GM12878 (cell line): ENCODE results near the gene SPINT1. TPM values are rescaled to one million over a fixed set of nuclear protein-coding genes. Genes with fewer than 3 reads are reported as not detected.

Source experiments
- ATAC-seq: fragments of 200-7000 bp; cut with Tn5 transposase; 3 replicates; pipeline ENCODE4 v1.9.1; 2020; ENCODE audit warnings: mild to moderate bottlenecking, moderate library complexity
- BruUV-seq: library from RNA; stranded (reverse); fragments of 400-500 nt; replicated peaks from 2 replicates; lab custom pipeline; 2021; lab: Mats Ljungman, UMichigan
- CTCF ChIA-PET: fragments of 300-600 bp; sonication (Branson Sonifier 250); formaldehyde crosslinking; extraction: SDS; loops from one replicate; lab custom pipeline; 2021; ENCODE audit warnings: inconsistent platforms; lab: Yijun Ruan, JAX
- POLR2A ChIA-PET: fragments of 350-600 bp; formaldehyde crosslinking; extraction: SDS; loops from one replicate; lab custom pipeline; 2021; ENCODE audit warnings: inconsistent platforms; lab: Charles Lee
- RAD21 ChIA-PET: fragments of 300-600 bp; sonication (Branson Sonifier 250); formaldehyde crosslinking; loops from one replicate; lab custom pipeline; 2023; ENCODE audit warnings: antibody characterized with exemption; ENCODE audit not compliant: unreplicated experiment; lab: Charles Lee
- SMC1A ChIA-PET: fragments of 300-600 bp; sonication (Branson Sonifier 250); formaldehyde crosslinking; loops from one replicate; lab custom pipeline; 2023; ENCODE audit not compliant: unreplicated experiment, uncharacterized antibody; lab: Charles Lee
- DNase-seq: peaks from one replicate; pipeline ENCODE4 v3.0.0-alpha.2; 2011; ENCODE audit warnings: low read depth, low spot score
- FAIRE-seq: peaks from 3 replicates; lab custom pipeline; 2011; peaks lifted over from hg19 to GRCh38; lab: Jason Lieb, UNC
- H2AFZ ChIP-seq: 2 replicates; pipeline ENCODE4 v1.6.0; 2011; ENCODE audit warnings: low read depth, low read length, control low read depth; ENCODE audit not compliant: control insufficient read depth
- H3K27ac ChIP-seq: 2 replicates; pipeline ENCODE4 v1.5.1; 2011; ENCODE audit warnings: control low read depth; ENCODE audit not compliant: control insufficient read depth, insufficient read depth
- H3K27me3 ChIP-seq, 2 experiments: replicated peaks in 1 of 2; 2 replicates each; pipeline versions ENCODE4 v1.6.0 to v1.6.1; 2011; ENCODE audit warnings: low read length in 1 of 2; ENCODE audit not compliant: control insufficient read depth in 2 of 2, insufficient read depth in 2 of 2
- H3K36me3 ChIP-seq, 2 experiments: 2 replicates each; pipeline ENCODE4 v1.5.1; 2011; ENCODE audit warnings: low read length in 1 of 2; ENCODE audit not compliant: control insufficient read depth in 2 of 2, insufficient read depth in 2 of 2
- H3K4me1 ChIP-seq: 2 replicates; pipeline ENCODE4 v1.6.1; 2011; ENCODE audit warnings: mild to moderate bottlenecking, low read length, moderate library complexity, mixed read lengths; ENCODE audit not compliant: control insufficient read depth, insufficient read depth
- H3K4me2 ChIP-seq: 2 replicates; pipeline ENCODE4 v1.6.0; 2011; ENCODE audit warnings: control low read depth; ENCODE audit not compliant: control insufficient read depth, insufficient read depth
- H3K4me3 ChIP-seq: fragments of 200-600 bp; sonication (generic); 2 replicates; pipeline ENCODE4 v1.5.1; 2016
- H3K79me2 ChIP-seq: 2 replicates; pipeline ENCODE4 v1.6.0; 2011; ENCODE audit warnings: low read length; ENCODE audit not compliant: control insufficient read depth, insufficient read depth
- H3K9ac ChIP-seq: 2 replicates; pipeline ENCODE4 v1.8.0; 2011; ENCODE audit warnings: low read length, control low read depth, mixed read lengths; ENCODE audit not compliant: control insufficient read depth, insufficient read depth
- H3K9me3 ChIP-seq: replicated peaks from 3 replicates; pipeline ENCODE4 v1.5.1; 2011; ENCODE audit warnings: mild to moderate bottlenecking, low read length; ENCODE audit not compliant: control insufficient read depth, insufficient read depth
- H4K20me1 ChIP-seq: 2 replicates; pipeline ENCODE4 v1.6.0; 2011; ENCODE audit not compliant: control insufficient read depth, insufficient read depth
- MTA3 ChIP-seq: IDR thresholded peaks from 2 replicates; pipeline ENCODE4 v1.6.1; 2012; ENCODE audit warnings: low read length, inconsistent platforms, borderline replicate concordance
- RBBP5 ChIP-seq: fragments of 200-600 bp; sonication (generic); conservative IDR thresholded peaks from 2 replicates; pipeline ENCODE4 v1.6.1; 2016
- SMAD1 ChIP-seq: fragments of 450-650 bp; IDR thresholded peaks from 2 replicates; pipeline ENCODE4 v1.6.1; 2018; ENCODE audit warnings: mild to moderate bottlenecking, low read depth; ENCODE audit not compliant: partially characterized antibody
- STAT3 ChIP-seq: IDR thresholded peaks from 2 replicates; pipeline ENCODE4 v1.6.1; 2011; ENCODE audit warnings: low read depth, low read length, improper control_type of control experiment
- ZBED1 ChIP-seq: IDR thresholded peaks from 2 replicates; pipeline ENCODE4 v1.6.1; 2016; ENCODE audit warnings: borderline replicate concordance
- WGBS: methylation state at CpG from one replicate; pipeline ENCODE4 v1.1.6; 2016; ENCODE audit warnings: low lambda C conversion rate; ENCODE audit not compliant: insufficient replicate concordance, insufficient coverage; ENCODE audit errors: missing lambda C conversion rate; 5-methylcytosine and 5-hydroxymethylcytosine counted together
- in situ Hi-C: fragments of 300-500 bp; cut with MboI; formaldehyde crosslinking; loops from 9 replicates; pipeline ENCODE4 v1.14.3; 2018; ENCODE audit warnings: mixed read lengths
- intact Hi-C: fragments of 100-400 bp; cut with micrococcal nuclease; formaldehyde crosslinking; loops from one replicate; pipeline ENCODE4 v1.14.2; 2022; ENCODE audit not compliant: unreplicated experiment
- polyA plus RNA-seq, 11 experiments: library from polyadenylated mRNA; depleted of rRNA in 4 of 11; unstranded in 6 of 11; stranded (reverse) in 5 of 11; fragments of >200 nt; fragmentation: Nextera tagmentation in 4 of 11; fragmentation: Illumina TruSeq in 1 of 11; extraction: Ambion mirVana in 4 of 11; extraction: Trizol in 1 of 11; gene quantifications; 1 replicate in 1 of 11; 2 replicates in 10 of 11; pipeline versions ENCODE4 v1.2.1 to v1.2.3, GENCODE V29; 2011 to 2016; ENCODE audit warnings: inconsistent platforms in 2 of 11, missing spikeins in 2 of 11, low read depth in 1 of 11
- total RNA-seq, 4 experiments: library from RNA; depleted of rRNA in 3 of 4; stranded (reverse); fragments of >200 nt in 3 of 4; fragmentation: Illumina TruSeq in 1 of 4; extraction: Trizol in 1 of 4; gene quantifications; 2 replicates each; pipeline versions ENCODE4 v1.2.1 to v1.2.3, GENCODE V29; 2013 to 2021
- TF ChIP-seq, protein P1 (sequence below): fragments of 450-650 bp; IDR thresholded peaks from 2 replicates; pipeline ENCODE4 v1.6.1; 2017; ENCODE audit warnings: mild to moderate bottlenecking
- TF ChIP-seq, protein P2 (sequence below): fragments of 450-650 bp; IDR thresholded peaks from 2 replicates; pipeline ENCODE4 v1.6.1; 2017; ENCODE audit warnings: mild to moderate bottlenecking, low read depth, inconsistent platforms; ENCODE audit not compliant: poor library complexity, severe bottlenecking
- TF ChIP-seq, protein P3 (sequence below): IDR thresholded peaks from 2 replicates; pipeline ENCODE4 v1.6.1; 2012; ENCODE audit warnings: mild to moderate bottlenecking, low read depth, low read length
- TF ChIP-seq, protein P4 (sequence below): fragments of 450-650 bp; formaldehyde crosslinking; IDR thresholded peaks from 2 replicates; pipeline ENCODE4 v1.4.0; 2020; ENCODE audit warnings: mild to moderate bottlenecking, moderate library complexity

SPINT1 gene
- total and polyA plus RNA-seq, 10 of the 15 experiments (the other 5 are each of a cell fraction or from before 2014, with no cell fraction given), result 3.5 to 28.6 (median 10.2) TPM

DNA sequence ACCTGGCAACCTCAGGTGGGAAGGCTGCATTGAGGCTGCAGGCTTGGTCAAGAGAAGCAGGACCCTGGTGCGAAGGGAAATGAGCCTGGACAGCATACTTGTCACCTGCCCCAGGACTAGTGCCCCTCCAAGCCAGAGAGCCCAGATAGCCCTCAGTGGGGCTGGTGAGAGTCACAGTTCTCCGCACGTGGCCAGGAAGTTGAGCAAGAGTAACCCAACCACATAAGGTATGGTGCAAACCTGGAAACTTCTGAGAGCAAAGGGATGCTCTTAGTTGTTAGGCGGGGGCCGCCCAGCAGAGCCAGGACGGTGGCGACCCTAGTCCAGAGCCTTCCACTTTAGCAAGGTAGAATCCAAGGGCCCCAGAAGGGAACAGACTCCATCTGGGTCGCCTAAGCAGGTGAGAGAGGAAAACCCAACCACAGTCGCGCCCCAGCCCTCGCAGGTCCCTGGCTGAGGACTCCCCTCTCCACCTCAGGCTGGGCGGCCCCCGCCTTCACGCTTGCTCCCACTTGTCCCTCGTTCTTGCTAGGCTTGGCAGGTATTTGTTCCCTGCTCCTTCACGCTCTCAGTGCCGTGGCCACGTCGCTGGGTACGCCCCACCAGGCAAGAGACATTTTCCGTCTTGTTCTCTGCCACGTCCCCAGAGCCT, 49.3 kb downstream of the SPINT1 start:
- H4K20me1 ChIP-seq, result no peaks in the 10 kb centered on the region
- peaks cover 20% of the 10 kb centered on the region for H3K79me2 ChIP-seq
- peaks cover 21% of the 10 kb centered on the region for H3K4me1 ChIP-seq
- POLR2A ChIA-PET, result interaction anchor here (1.1 to 5.7 kb wide), 4 partner anchors 21 to 186 kb away, joined by 4 to 220 read pairs (median 32); partner anchors contain the start of gene RHOV
- CTCF ChIA-PET, result interaction anchor here (0.7 to 5.5 kb wide), 16 partner anchors 12 to 199 kb away, joined by 3 to 95 read pairs (median 12); partner anchors contain the start of genes DNAJC17, RAD51, RHOV and SPINT1
- no peaks in the 10 kb centered on the region; a peak in 1 of 4 replicates for H3K36me3 ChIP-seq
- H3K27me3 ChIP-seq, result no peaks in the 10 kb centered on the region
- H3K9me3 ChIP-seq, result no peaks in the 10 kb centered on the region
- no TSS peak for BruUV-seq
- in situ Hi-C loops, result loop anchor here (5.0 kb wide), 1 partner anchor 36 kb away; no protein-coding TSS in a partner anchor
- no peak for TF ChIP-seq STAT3
- TF ChIP-seq, protein P1, sequence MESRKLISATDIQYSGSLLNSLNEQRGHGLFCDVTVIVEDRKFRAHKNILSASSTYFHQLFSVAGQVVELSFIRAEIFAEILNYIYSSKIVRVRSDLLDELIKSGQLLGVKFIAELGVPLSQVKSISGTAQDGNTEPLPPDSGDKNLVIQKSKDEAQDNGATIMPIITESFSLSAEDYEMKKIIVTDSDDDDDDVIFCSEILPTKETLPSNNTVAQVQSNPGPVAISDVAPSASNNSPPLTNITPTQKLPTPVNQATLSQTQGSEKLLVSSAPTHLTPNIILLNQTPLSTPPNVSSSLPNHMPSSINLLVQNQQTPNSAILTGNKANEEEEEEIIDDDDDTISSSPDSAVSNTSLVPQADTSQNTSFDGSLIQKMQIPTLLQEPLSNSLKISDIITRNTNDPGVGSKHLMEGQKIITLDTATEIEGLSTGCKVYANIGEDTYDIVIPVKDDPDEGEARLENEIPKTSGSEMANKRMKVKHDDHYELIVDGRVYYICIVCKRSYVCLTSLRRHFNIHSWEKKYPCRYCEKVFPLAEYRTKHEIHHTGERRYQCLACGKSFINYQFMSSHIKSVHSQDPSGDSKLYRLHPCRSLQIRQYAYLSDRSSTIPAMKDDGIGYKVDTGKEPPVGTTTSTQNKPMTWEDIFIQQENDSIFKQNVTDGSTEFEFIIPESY, result no peak
- TF ChIP-seq, protein P2, sequence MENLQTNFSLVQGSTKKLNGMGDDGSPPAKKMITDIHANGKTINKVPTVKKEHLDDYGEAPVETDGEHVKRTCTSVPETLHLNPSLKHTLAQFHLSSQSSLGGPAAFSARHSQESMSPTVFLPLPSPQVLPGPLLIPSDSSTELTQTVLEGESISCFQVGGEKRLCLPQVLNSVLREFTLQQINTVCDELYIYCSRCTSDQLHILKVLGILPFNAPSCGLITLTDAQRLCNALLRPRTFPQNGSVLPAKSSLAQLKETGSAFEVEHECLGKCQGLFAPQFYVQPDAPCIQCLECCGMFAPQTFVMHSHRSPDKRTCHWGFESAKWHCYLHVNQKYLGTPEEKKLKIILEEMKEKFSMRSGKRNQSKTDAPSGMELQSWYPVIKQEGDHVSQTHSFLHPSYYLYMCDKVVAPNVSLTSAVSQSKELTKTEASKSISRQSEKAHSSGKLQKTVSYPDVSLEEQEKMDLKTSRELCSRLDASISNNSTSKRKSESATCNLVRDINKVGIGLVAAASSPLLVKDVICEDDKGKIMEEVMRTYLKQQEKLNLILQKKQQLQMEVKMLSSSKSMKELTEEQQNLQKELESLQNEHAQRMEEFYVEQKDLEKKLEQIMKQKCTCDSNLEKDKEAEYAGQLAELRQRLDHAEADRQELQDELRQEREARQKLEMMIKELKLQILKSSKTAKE, result no peak
- TF ChIP-seq, protein P3, sequence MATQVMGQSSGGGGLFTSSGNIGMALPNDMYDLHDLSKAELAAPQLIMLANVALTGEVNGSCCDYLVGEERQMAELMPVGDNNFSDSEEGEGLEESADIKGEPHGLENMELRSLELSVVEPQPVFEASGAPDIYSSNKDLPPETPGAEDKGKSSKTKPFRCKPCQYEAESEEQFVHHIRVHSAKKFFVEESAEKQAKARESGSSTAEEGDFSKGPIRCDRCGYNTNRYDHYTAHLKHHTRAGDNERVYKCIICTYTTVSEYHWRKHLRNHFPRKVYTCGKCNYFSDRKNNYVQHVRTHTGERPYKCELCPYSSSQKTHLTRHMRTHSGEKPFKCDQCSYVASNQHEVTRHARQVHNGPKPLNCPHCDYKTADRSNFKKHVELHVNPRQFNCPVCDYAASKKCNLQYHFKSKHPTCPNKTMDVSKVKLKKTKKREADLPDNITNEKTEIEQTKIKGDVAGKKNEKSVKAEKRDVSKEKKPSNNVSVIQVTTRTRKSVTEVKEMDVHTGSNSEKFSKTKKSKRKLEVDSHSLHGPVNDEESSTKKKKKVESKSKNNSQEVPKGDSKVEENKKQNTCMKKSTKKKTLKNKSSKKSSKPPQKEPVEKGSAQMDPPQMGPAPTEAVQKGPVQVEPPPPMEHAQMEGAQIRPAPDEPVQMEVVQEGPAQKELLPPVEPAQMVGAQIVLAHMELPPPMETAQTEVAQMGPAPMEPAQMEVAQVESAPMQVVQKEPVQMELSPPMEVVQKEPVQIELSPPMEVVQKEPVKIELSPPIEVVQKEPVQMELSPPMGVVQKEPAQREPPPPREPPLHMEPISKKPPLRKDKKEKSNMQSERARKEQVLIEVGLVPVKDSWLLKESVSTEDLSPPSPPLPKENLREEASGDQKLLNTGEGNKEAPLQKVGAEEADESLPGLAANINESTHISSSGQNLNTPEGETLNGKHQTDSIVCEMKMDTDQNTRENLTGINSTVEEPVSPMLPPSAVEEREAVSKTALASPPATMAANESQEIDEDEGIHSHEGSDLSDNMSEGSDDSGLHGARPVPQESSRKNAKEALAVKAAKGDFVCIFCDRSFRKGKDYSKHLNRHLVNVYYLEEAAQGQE, result no peak
- no peak for TF ChIP-seq SMAD1
- no peak for TF ChIP-seq RBBP5
- TF ChIP-seq, protein P4, sequence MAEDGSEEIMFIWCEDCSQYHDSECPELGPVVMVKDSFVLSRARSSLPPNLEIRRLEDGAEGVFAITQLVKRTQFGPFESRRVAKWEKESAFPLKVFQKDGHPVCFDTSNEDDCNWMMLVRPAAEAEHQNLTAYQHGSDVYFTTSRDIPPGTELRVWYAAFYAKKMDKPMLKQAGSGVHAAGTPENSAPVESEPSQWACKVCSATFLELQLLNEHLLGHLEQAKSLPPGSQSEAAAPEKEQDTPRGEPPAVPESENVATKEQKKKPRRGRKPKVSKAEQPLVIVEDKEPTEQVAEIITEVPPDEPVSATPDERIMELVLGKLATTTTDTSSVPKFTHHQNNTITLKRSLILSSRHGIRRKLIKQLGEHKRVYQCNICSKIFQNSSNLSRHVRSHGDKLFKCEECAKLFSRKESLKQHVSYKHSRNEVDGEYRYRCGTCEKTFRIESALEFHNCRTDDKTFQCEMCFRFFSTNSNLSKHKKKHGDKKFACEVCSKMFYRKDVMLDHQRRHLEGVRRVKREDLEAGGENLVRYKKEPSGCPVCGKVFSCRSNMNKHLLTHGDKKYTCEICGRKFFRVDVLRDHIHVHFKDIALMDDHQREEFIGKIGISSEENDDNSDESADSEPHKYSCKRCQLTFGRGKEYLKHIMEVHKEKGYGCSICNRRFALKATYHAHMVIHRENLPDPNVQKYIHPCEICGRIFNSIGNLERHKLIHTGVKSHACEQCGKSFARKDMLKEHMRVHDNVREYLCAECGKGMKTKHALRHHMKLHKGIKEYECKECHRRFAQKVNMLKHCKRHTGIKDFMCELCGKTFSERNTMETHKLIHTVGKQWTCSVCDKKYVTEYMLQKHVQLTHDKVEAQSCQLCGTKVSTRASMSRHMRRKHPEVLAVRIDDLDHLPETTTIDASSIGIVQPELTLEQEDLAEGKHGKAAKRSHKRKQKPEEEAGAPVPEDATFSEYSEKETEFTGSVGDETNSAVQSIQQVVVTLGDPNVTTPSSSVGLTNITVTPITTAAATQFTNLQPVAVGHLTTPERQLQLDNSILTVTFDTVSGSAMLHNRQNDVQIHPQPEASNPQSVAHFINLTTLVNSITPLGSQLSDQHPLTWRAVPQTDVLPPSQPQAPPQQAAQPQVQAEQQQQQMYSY (CRISPR knock-in tag), result no peak
- TF ChIP-seq ZBED1, result no peak
- TF ChIP-seq MTA3, result no peak
- RAD21 ChIA-PET, result interaction anchor here (0.8 to 14.9 kb wide), 19 partner anchors 9 to 304 kb away, joined by 3 to 551 read pairs (median 10); partner anchors contain the start of genes DNAJC17, RAD51, RHOV and ZFYVE19
- WGBS, result 63% methylated on average over 22 of the region's 22 CpGs
- H3K9ac ChIP-seq, result no peak overlapping the region
- ATAC-seq (no peak), FAIRE-seq (no peak), DNase-seq (no peak)
- peak overlapping the region; percentile 79 for H2AFZ ChIP-seq
- SMC1A ChIA-PET, result interaction anchor here (0.8 to 13.4 kb wide), 11 partner anchors 10 to 213 kb away, joined by 3 to 454 read pairs (median 12); partner anchors contain the start of gene RHOV
- intact Hi-C loops, result loop anchor here (5.0 kb wide), 2 partner anchors 141 to 196 kb away; partner anchors contain the start of gene RAD51
- no peak overlapping the region for H3K4me3 ChIP-seq
- H3K4me2 ChIP-seq, result no peak overlapping the region
- H3K27ac ChIP-seq, result no peak overlapping the region
